ENCODE results near the gene PER1.

The PER1 gene

GRCh38 chr17:8153031-8153451 lies 837 bp upstream of the PER1 start:
- intact Hi-C loops (cut with DNase I; ENCODE audit: low total_unique reads): loop anchor here (10.0 kb wide), 1 partner anchor 308 kb away; no protein-coding TSS in a partner anchor
- Histone ChIP-seq H3K27ac (peak overlapping the region; percentile 99 to 100), H3K9me3 (no peaks in the 10 kb centered on the region), H3K27me3 (no peaks in the 10 kb centered on the region), H3K4me1 (peaks cover 0 to 50% (median 36%) of the 10 kb centered on the region in 4 donors), H3K36me3 (peaks cover 41 to 46% (median 46%) of the 10 kb centered on the region in 3 donors), H3K4me3 (peak overlapping the region; percentile 86 to 91)
- peak in 1 of 2 donors; percentile 24 for DNase-seq
- TF ChIP-seq CTCF (IDR thresholded peaks at IDR 0.05): no peak

GRCh38 chr17:8151641-8152111 lies 528 bp downstream of the PER1 start:
- Histone ChIP-seq H3K27ac (peak overlapping the region; percentile 99 to 100), H3K4me3 (peak overlapping the region; percentile 86 to 91), H3K36me3 (peaks cover 54 to 60% (median 60%) of the 10 kb centered on the region in 3 donors), H3K9me3 (no peaks in the 10 kb centered on the region), H3K27me3 (no peaks in the 10 kb centered on the region), H3K4me1 (peaks cover 0 to 51% (median 40%) of the 10 kb centered on the region in 4 donors)
- TF ChIP-seq CTCF (IDR thresholded peaks at IDR 0.05): no peak
- peak; percentile 91 to 96 for DNase-seq
- intact Hi-C loops (cut with DNase I; ENCODE audit: low total_unique reads): loop anchor here (10.0 kb wide), 1 partner anchor 307 kb away; no protein-coding TSS in a partner anchor

GRCh38 chr17:8151120-8151640 lies 1.0 kb downstream of the PER1 start:
- TF ChIP-seq CTCF (IDR thresholded peaks at IDR 0.05): peak in 1 of 2 experiments; percentile 39
- intact Hi-C loops (cut with DNase I; ENCODE audit: low total_unique reads): loop anchor here (10.0 kb wide), 1 partner anchor 306 kb away; no protein-coding TSS in a partner anchor
- H3K4me3 ChIP-seq: peak overlapping the region; percentile 86 to 91

GRCh38 chr17:8150194-8151119 lies 1.7 kb downstream of the PER1 start:
- Histone ChIP-seq H3K4me3 (peak overlapping the region; percentile 86 to 91), H3K4me1 (peaks cover 0 to 60% (median 43%) of the 10 kb centered on the region in 4 donors), H3K9me3 (no peaks in the 10 kb centered on the region), H3K36me3 (peaks cover 66 to 72% (median 71%) of the 10 kb centered on the region in 3 donors), H3K27me3 (no peaks in the 10 kb centered on the region), H3K27ac (peak overlapping the region; percentile 99 to 100)
- no peak for TF ChIP-seq CTCF (IDR thresholded peaks at IDR 0.05)
- intact Hi-C loops (cut with DNase I; ENCODE audit: low total_unique reads): loop anchor here (10.0 kb wide), 1 partner anchor 306 kb away; no protein-coding TSS in a partner anchor
- DNase-seq: peak in 1 of 2 donors; percentile 75

More at GRCh38 chr17:8151120-8151640, 1.0 kb downstream of the PER1 start:
- Histone ChIP-seq H3K9me3 (no peaks in the 10 kb centered on the region), H3K4me1 (peaks cover 0 to 56% (median 42%) of the 10 kb centered on the region in 4 donors), H3K27ac (peak overlapping the region; percentile 99 to 100), H3K27me3 (no peaks in the 10 kb centered on the region), H3K36me3 (peaks cover 59 to 65% (median 64%) of the 10 kb centered on the region in 3 donors)
- peak; percentile 89 to 97 for DNase-seq

GRCh38 chr17:8149419-8150193 lies 2.6 kb downstream of the PER1 start:
- H3K4me3 ChIP-seq: peak overlapping the region in 1 of 2 donors; percentile 91
- no peak for TF ChIP-seq CTCF (IDR thresholded peaks at IDR 0.05)
- H3K27me3 ChIP-seq: no peaks in the 10 kb centered on the region
- DNase-seq: peak in 1 of 2 donors; percentile 25
- intact Hi-C loops (cut with DNase I; ENCODE audit: low total_unique reads): loop anchor here (10.0 kb wide), 1 partner anchor 305 kb away; no protein-coding TSS in a partner anchor
- peaks cover 75 to 80% (median 76%) of the 10 kb centered on the region in 3 donors for H3K36me3 ChIP-seq
- no peaks in the 10 kb centered on the region for H3K9me3 ChIP-seq
- H3K27ac ChIP-seq: peak overlapping the region; percentile 99 to 100
- H3K4me1 ChIP-seq: peaks cover 0 to 61% (median 43%) of the 10 kb centered on the region in 4 donors
